ENCODE data around the gene DAND5.

The DAND5 gene

GRCh38 chr19:13022859-13023636 is 53.7 kb downstream of the DAND5 start:
- no peak for DNase-seq
- no peak for ATAC-seq

GRCh38 chr19:13023656-13024055 is 54.3 kb downstream of the DAND5 start:
- ATAC-seq (no peak), DNase-seq (no peak)

Data from stimulated activated naive CD8-positive, alpha-beta T cell treated with anti-CD3 and anti-CD28 coated beads, Interleukin-15, Interleukin-2, amounts not matched to agents 100 U/mL and 50 U/mL, for 24 hours (primary cell).